MM.1S (cell line): Measurements from ENCODE around the gene CCSER1.

Experiments
- DNase-seq: peaks from one replicate; pipeline ENCODE4 v3.0.0-alpha.2; 2015
- H2AFZ ChIP-seq: fragments of 300-600 bp; sonication (generic); 2 replicates; pipeline ENCODE4 v1.6.0; 2016; ENCODE audit warnings: antibody characterized with exemption, low read length
- H3F3A ChIP-seq: fragments of 300-600 bp; sonication (generic); 2 replicates; pipeline ENCODE4 v1.6.1; 2016; ENCODE audit warnings: mild to moderate bottlenecking, antibody characterized with exemption, low read length, moderate library complexity, mixed read lengths; ENCODE audit not compliant: insufficient read depth
- H3K27ac ChIP-seq: fragments of 300-600 bp; sonication (generic); 2 replicates; pipeline ENCODE4 v1.5.1; 2016; ENCODE audit warnings: mild to moderate bottlenecking, low read length
- H3K27me3 ChIP-seq: fragments of 300-600 bp; sonication (generic); replicated peaks from 2 replicates; pipeline ENCODE4 v1.6.0; 2016; ENCODE audit warnings: low read length; ENCODE audit not compliant: insufficient read depth
- H3K36me3 ChIP-seq: fragments of 300-600 bp; sonication (generic); replicated peaks from 2 replicates; pipeline ENCODE4 v1.6.1; 2016; ENCODE audit warnings: mild to moderate bottlenecking, low read length, mixed read lengths; ENCODE audit not compliant: insufficient read depth
- H3K4me1 ChIP-seq: fragments of 300-600 bp; sonication (generic); 2 replicates; pipeline ENCODE4 v1.6.1; 2016; ENCODE audit warnings: low read length, mixed read lengths
- H3K4me2 ChIP-seq: fragments of 300-600 bp; sonication (generic); 2 replicates; pipeline ENCODE4 v1.6.0; 2016; ENCODE audit warnings: low read depth, low read length
- H3K4me3 ChIP-seq: fragments of 300-600 bp; sonication (generic); 2 replicates; pipeline ENCODE4 v1.5.1; 2016; ENCODE audit warnings: low read length, mixed read lengths
- H3K79me2 ChIP-seq: fragments of 300-600 bp; sonication (generic); 2 replicates; pipeline ENCODE4 v1.6.1; 2016; ENCODE audit warnings: mixed run types, low read length, mixed read lengths
- H3K9ac ChIP-seq: fragments of 300-600 bp; sonication (generic); 2 replicates; pipeline ENCODE4 v1.6.1; 2016; ENCODE audit warnings: low read length, mixed read lengths
- H3K9me2 ChIP-seq: fragments of 300-600 bp; sonication (generic); replicated peaks from 2 replicates; pipeline ENCODE4 v1.6.1; 2016; ENCODE audit warnings: mild to moderate bottlenecking, low read length, mixed read lengths; ENCODE audit not compliant: insufficient read depth
- H3K9me3 ChIP-seq: fragments of 300-600 bp; sonication (generic); replicated peaks from 2 replicates; pipeline ENCODE4 v1.6.1; 2016; ENCODE audit warnings: mild to moderate bottlenecking, low read length, mixed read lengths; ENCODE audit not compliant: insufficient read depth
- H4K20me1 ChIP-seq: fragments of 300-600 bp; sonication (generic); 2 replicates; pipeline ENCODE4 v1.6.1; 2016; ENCODE audit warnings: mild to moderate bottlenecking, low read length, moderate library complexity, mixed read lengths; ENCODE audit not compliant: insufficient read depth
- EZH2 ChIP-seq: fragments of 300-600 bp; sonication (generic); optimal IDR thresholded peaks from 2 replicates; pipeline ENCODE3; 2017; ENCODE audit warnings: low read depth, mild to moderate bottlenecking, antibody characterized with exemption, low read length, mixed read lengths
- EZH2phosphoT487 ChIP-seq: fragments of 300-600 bp; sonication (generic); IDR thresholded peaks from 2 replicates; pipeline ENCODE4 v1.6.1; 2018; ENCODE audit warnings: antibody characterized with exemption, low read length
- TF ChIP-seq, protein P1 (sequence below): fragments of 300-600 bp; sonication (generic); IDR thresholded peaks from 2 replicates; pipeline ENCODE4 v1.5.1; 2016; ENCODE audit warnings: antibody characterized with exemption, low read length, mixed read lengths

Gene CCSER1

DNA sequence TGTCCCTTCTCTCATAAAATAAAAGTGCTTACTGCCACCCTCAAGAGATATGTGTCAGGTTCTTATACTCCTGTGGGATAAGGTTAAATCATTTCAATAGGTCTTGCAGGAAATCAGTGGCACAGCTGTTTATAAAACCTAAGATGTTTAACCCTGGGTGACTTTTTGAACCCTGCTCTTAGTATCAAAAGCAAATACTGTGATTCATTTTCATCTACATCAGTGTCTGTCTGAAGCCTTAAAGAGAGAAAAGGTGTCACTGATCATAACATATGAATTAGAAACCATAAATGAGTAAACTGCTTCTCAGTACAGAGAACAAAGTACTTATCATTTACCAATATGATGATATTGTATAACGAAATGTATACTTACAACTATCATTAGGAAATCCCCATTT is 59.0 kb downstream of the CCSER1 start:
- Histone ChIP-seq H3K9ac (no peak overlapping the region), H3K79me2 (no peaks in the 10 kb centered on the region), H3K4me3 (no peak overlapping the region), H3K4me1 (no peaks in the 10 kb centered on the region), H3F3A (no peaks in the 10 kb centered on the region), H3K27ac (no peak overlapping the region), H3K9me2 (no peaks in the 10 kb centered on the region), H3K9me3 (no peaks in the 10 kb centered on the region), H4K20me1 (no peaks in the 10 kb centered on the region), H3K36me3 (no peaks in the 10 kb centered on the region), H3K4me2 (no peak overlapping the region), H2AFZ (no peak overlapping the region), H3K27me3 (no peaks in the 10 kb centered on the region)
- TF ChIP-seq EZH2phosphoT487 (no peak), EZH2 (no peak)
- TF ChIP-seq, protein P1, sequence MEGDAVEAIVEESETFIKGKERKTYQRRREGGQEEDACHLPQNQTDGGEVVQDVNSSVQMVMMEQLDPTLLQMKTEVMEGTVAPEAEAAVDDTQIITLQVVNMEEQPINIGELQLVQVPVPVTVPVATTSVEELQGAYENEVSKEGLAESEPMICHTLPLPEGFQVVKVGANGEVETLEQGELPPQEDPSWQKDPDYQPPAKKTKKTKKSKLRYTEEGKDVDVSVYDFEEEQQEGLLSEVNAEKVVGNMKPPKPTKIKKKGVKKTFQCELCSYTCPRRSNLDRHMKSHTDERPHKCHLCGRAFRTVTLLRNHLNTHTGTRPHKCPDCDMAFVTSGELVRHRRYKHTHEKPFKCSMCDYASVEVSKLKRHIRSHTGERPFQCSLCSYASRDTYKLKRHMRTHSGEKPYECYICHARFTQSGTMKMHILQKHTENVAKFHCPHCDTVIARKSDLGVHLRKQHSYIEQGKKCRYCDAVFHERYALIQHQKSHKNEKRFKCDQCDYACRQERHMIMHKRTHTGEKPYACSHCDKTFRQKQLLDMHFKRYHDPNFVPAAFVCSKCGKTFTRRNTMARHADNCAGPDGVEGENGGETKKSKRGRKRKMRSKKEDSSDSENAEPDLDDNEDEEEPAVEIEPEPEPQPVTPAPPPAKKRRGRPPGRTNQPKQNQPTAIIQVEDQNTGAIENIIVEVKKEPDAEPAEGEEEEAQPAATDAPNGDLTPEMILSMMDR = no peak
- DNase-seq = no peak

DNA sequence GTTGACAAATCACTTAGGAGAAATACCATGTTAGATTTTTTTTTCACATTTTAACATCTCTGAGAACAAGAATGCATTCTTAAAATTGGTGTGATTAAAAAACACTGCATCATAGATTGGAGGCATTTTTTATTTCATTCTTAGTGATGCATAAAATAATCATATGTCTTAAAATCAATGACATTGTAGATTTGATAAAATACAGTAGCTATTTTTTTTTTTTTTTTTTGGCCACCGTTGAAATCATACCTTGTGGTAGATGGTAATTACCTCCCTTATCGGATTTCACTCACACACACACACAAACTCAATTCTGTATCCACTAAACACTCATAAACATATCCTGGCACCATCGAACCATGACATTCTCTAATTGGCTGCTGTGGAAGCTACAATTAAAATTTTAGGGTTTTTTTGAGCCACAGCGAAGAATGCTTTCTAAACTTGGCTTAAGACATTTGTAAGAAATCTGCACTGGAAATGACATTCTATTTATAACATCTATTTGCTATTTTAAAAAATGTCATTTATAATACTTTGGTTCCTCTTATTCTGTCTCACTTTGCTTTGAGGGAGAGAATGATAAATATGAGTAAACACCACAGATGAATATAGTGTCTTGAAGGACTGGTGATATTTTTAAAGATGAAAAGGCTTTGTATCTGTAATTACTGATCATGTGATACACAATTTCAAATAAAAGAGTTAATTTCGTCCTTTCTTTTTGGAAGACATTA is 60.1 kb downstream of the CCSER1 start:
- no peak overlapping the region for H3K9ac ChIP-seq
- H3K9me3 ChIP-seq = no peaks in the 10 kb centered on the region
- H3K36me3 ChIP-seq = no peaks in the 10 kb centered on the region
- H2AFZ ChIP-seq = no peak overlapping the region
- no peak for DNase-seq
- H4K20me1 ChIP-seq = no peaks in the 10 kb centered on the region
- no peak overlapping the region for H3K4me2 ChIP-seq
- no peaks in the 10 kb centered on the region for H3K27me3 ChIP-seq
- H3K9me2 ChIP-seq = no peaks in the 10 kb centered on the region
- H3K27ac ChIP-seq = no peak overlapping the region
- no peaks in the 10 kb centered on the region for H3F3A ChIP-seq
- H3K79me2 ChIP-seq = no peaks in the 10 kb centered on the region
- H3K4me1 ChIP-seq = no peaks in the 10 kb centered on the region
- H3K4me3 ChIP-seq = no peak overlapping the region
- no peak for TF ChIP-seq EZH2
- TF ChIP-seq, protein P1 = no peak
- TF ChIP-seq EZH2phosphoT487 = no peak

DNA sequence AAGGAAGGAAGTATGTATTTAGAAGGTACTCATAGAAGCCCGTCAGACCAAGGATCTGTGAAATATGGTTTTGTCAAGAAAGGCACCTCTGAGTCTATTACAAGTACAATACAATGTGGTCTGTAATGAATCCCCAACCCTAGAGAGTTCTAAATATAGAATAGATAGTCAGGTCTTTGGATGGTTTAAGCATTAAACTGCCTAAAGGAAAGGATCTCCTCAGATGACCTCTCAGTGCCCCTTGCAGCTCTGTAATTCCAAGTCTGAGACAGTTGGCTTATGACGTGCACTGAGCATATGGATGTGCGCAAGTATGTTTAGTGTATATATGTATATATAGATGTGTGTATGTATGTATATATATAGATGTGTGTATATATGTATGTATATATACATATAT is 62.0 kb downstream of the CCSER1 start:
- TF ChIP-seq, protein P1 = no peak
- TF ChIP-seq EZH2 = no peak
- no peak for TF ChIP-seq EZH2phosphoT487
- Histone ChIP-seq H3K4me1 (no peaks in the 10 kb centered on the region), H3K27ac (no peak overlapping the region), H3K27me3 (no peaks in the 10 kb centered on the region), H4K20me1 (no peaks in the 10 kb centered on the region), H3K4me3 (no peak overlapping the region), H3K79me2 (no peaks in the 10 kb centered on the region), H3K9me2 (no peaks in the 10 kb centered on the region), H3K36me3 (no peaks in the 10 kb centered on the region), H3K9me3 (no peaks in the 10 kb centered on the region), H3K4me2 (no peak overlapping the region), H3F3A (no peaks in the 10 kb centered on the region), H3K9ac (no peak overlapping the region), H2AFZ (no peak overlapping the region)
- DNase-seq = no peak
